GM12892 (cell line): ENCODE measurements around the gene DUSP12.

Source experiments
- DNase-seq: peaks from one replicate; pipeline ENCODE4 v3.0.0; 2011; ENCODE audit not compliant: insufficient read length
- FAIRE-seq: peaks from 2 replicates; lab custom pipeline; 2011; peaks lifted over from hg19 to GRCh38; lab: Jason Lieb, UNC
- POLR2A ChIP-seq: IDR thresholded peaks from 2 replicates; pipeline ENCODE4 v1.6.1; 2011; ENCODE audit warnings: low read depth, low read length, control low read depth
- POLR2AphosphoS5 ChIP-seq: IDR thresholded peaks from 2 replicates; pipeline ENCODE4 v1.6.1; 2011; ENCODE audit warnings: low read depth, low read length, control low read depth
- TAF1 ChIP-seq: IDR thresholded peaks from 2 replicates; pipeline ENCODE4 v1.6.1; 2011; ENCODE audit warnings: low read depth, mild to moderate bottlenecking, control low read depth, low read length, borderline replicate concordance

The DUSP12 gene

GRCh38 chr1:161731241-161731640, 18.3 kb upstream of the DUSP12 start:
- no peak for DNase-seq
- TF ChIP-seq TAF1 (no peak), POLR2A (no peak)
- no peak for FAIRE-seq

DNA sequence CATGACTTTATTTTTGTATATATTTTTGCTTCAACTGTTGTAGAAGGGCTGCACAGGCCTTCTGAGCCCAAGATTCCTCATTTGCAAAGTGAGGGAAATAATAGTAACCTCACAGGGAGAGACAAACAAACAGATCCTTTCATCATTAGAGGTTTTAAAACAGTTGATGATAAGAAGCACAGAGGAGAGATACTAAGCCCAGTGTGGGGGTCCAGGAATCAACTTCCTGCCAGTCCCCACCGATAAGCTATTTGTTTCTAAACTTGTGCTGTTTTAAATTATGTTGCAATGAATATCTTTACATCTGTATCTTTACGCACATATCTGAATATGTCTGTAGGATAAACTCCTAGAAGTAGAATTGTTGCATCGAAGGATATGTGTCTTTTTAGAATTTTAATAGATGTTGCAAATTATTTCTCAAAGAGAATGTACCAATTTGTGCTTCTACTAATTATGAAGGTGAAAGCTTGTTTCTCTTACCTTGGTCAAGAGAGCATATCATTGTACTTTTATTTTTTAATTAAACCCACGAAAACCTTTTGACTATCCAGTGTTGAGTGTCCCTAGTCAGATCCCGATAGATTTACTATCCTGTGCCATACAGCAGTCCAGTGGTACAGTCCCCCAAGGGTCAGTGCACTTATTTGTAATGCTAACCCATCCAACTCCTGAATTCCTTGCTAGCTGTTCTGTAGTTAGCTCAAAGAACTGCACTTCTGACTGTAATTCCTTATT, 17.4 kb upstream of the DUSP12 start:
- TF ChIP-seq TAF1 (no peak), POLR2A (no peak), POLR2AphosphoS5 (no peak)
- no peak for FAIRE-seq
- DNase-seq: no peak

- no peak for TF ChIP-seq TAF1
- DNase-seq (no peak), FAIRE-seq (no peak)
These were observed 16.1 kb upstream of the DUSP12 start for GRCh38 chr1:161733526-161733925.

DNA sequence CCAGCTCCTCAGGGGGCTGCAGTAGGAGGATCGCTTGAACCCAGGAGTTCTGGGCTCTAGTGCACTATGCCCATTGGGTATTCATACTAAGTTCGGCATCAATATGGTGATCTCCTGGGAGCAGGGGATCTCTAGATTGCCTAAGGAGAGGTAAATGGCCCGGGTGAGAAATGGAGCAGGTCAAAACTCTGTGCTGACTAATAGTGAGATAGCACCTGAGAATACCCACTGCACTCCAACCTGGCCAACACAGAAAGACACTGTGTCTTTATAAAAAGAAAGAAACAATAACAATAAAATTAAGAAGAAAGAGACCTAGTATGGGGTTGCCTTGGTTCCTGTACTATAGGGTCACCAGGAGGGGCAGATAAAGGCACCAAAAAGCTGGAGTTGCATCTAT, 13.7 kb upstream of the DUSP12 start:
- no peak for DNase-seq

GRCh38 chr1:161736335-161736969, 13.1 kb upstream of the DUSP12 start:
- peak; percentile 73 for FAIRE-seq
- no peak for DNase-seq
- no peak for TF ChIP-seq TAF1
- TF ChIP-seq POLR2AphosphoS5: no peak

More for the DNA sequence above, 13.7 kb upstream of the DUSP12 start:
- no peak for TF ChIP-seq POLR2AphosphoS5
- no peak for TF ChIP-seq POLR2A
- no peak for TF ChIP-seq TAF1
- peak; percentile 48 for FAIRE-seq

GRCh38 chr1:161737625-161738024, 12.0 kb upstream of the DUSP12 start:
- FAIRE-seq (no peak), DNase-seq (no peak)
- TF ChIP-seq TAF1 (no peak), POLR2A (no peak), POLR2AphosphoS5 (no peak)

DNA sequence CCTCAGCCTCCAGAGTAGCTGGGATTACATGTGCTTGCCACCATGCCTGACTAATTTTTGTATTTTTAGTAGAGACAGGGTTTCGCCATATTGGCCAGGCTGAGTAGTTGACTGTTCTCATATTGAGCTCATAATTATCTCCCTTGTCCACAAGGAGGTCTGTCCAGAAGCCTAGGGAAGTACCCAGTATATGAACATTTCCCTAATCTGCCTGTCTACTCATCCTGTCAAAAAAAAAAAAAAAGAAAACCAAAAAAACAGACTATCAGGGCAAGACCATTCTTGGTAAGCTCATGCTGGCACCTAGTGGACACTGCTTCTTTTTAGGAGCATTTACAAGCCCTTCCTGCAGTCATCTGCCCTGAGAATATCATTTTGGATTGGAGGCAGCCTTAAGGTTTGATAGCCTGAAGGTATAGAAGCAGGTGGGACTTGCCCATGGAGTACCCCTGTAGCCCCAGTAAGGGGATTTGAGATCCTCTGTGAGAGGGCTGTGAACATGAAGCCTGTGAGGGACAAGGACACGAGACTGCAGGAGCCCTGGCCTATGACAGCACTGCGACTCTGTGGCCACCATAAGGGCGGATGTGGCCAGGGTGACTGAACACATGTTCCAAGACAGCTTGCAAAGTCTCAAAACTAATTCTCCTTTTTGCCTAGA, 10.8 kb upstream of the DUSP12 start:
- peak; percentile 51; the same call in 1 of the 2 replicates for TF ChIP-seq POLR2AphosphoS5
- no peak; the same call in 1 of the 2 replicates for TF ChIP-seq POLR2A
- no peak for TF ChIP-seq TAF1
- DNase-seq (no peak), FAIRE-seq (peak; percentile 95)

GRCh38 chr1:161739865-161740566, 9.6 kb upstream of the DUSP12 start:
- FAIRE-seq: peak; percentile 61
- TF ChIP-seq TAF1: no peak
- no peak for DNase-seq

GRCh38 chr1:161740921-161741320, 8.7 kb upstream of the DUSP12 start:
- FAIRE-seq (no peak), DNase-seq (no peak)
- TF ChIP-seq POLR2AphosphoS5 (no peak), POLR2A (no peak), TAF1 (no peak)

DNA sequence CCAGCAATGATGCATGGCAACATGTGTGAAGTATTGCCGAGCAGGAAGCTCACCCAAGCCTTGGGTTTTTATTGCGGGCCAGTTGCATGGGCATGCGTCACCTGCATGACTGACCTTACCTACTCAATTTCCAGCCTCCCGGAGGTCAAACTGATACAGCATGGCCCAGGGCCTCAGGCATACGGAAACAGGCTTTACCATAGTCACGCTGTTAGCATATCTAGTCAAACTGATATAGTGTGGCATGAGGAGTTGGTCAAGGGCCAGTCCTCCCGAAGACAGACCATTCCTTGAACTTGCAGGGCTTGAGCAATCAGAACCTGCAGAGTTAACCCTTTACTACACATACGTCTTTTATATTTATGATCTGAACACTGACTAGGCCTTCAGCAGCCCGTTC, 6.4 kb upstream of the DUSP12 start:
- FAIRE-seq (no peak), DNase-seq (no peak)
- TF ChIP-seq TAF1 (no peak), POLR2A (no peak), POLR2AphosphoS5 (no peak)

DNA sequence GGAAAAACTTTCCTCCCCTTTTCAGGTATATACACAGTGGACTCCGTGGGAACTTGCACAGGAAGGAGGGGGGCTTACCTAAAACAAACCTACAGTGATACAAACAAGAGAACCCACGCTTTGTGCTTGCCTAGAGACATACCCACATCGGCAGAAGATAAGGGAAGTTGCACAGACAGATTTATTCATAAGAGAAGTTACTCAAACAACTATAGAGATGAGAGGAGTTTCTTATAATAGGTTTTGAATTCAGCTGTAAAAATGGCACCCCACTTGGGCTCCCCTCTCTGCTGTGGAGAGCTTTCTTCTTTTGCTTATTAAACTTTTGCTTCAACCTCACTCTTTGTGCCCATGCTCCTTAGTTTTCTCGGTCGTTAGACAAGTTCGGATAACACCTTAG, 1.8 kb upstream of the DUSP12 start:
- FAIRE-seq: no peak
- no peak for DNase-seq
- no peak for TF ChIP-seq POLR2A
- TF ChIP-seq POLR2AphosphoS5: no peak
- no peak for TF ChIP-seq TAF1
